GM19328 (cell line): ENCODE results near the gene KNL1.

ENCODE experiments used
- ATAC-seq: cut with Tn5 transposase; IDR thresholded peaks from one replicate; pipeline ENCODE4 v1.9.1; 2021; ENCODE audit warnings: mild to moderate bottlenecking, moderate library complexity; ENCODE audit not compliant: unreplicated experiment

Gene KNL1

GRCh38 chr15:40582726-40583246 lies 11.3 kb upstream of the KNL1 start:
- no peak for ATAC-seq

- no peak for ATAC-seq
Measured at GRCh38 chr15:40584191-40584590, 9.9 kb upstream of the KNL1 start.

DNA sequence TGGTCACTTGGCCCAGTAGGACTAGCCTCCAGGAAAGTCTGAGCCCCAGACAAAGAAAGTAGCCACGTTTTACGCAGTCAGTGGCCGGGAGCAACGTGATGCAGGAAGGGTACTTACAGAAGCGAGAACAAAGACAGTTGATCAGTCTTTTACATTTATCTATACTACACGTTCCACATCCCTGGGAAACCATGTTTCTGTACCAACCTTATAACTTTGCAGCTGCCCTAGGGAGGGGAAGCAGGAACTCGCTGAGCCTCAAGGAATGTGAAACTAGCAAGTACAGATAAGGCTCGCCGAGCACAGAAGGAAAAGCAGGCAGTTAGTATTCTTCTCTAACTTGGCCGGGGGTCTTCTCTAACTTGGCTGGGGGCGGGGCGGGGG lies 3.4 kb upstream of the KNL1 start:
- no peak for ATAC-seq

DNA sequence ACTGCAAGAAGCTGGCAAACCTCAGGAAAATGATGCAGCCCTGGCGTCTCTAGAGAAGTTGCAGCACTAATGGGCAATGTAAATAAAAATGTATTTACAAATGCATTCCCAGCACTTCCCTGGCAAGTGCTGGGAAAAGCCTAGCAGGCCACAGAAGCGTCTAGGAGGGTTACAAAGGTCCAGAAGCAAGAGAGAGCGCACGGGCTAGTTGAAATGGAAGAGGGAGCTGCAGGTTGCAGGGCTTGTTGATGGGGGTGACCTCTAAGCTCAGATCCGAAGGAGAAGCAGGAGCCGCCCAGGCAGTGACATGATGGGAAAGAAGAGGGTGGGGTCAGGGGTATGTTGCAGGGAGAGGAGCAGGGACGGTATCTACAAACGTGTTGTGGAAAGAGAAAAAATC lies 2.7 kb upstream of the KNL1 start:
- ATAC-seq, result no peak

GRCh38 chr15:40593165-40593564 lies 884 bp upstream of the KNL1 start:
- ATAC-seq, result no peak

- ATAC-seq, result peak; percentile 30
Measured at GRCh38 chr15:40594429-40594836, 384 bp downstream of the KNL1 start.

DNA sequence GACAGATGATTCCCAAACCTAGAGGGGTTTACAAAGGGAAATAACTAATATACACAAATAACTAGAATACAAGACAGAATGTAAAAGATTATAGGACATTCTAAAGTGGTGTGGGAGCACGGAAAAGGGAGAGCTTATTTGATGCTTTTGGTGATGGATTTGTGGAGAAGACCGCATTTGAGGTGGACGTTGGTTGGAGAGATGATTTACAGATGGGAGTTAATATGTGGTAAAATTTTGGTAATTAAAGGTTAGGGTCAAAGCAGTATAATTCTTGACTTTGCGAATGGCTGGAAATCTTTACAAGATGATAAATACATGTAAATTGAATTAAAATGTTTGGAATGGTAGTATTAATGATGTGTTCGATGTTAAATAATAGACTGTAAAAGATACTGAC lies 1.2 kb downstream of the KNL1 start:
- ATAC-seq, result no peak

GRCh38 chr15:40595773-40596172 lies 1.7 kb downstream of the KNL1 start:
- no peak for ATAC-seq

DNA sequence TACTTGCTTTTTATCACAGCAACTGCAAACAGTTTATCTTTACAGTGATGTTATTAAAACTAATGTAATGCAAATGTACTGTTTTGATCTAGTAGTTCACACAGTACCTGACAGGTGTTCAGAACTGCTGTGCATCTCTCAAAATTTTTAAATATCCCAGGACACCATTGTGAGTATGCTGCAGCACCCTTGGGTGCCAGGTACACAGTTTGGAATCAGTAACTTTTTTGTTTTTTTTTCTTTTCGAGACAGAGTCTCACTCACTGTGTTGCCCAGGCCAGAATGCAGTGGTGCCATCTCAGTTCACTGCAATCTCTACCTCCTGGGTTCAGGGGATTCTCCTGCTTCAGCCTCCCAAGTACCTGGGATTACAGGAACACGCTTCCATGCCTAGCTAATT lies 3.0 kb downstream of the KNL1 start:
- no peak for ATAC-seq

- ATAC-seq, result no peak
Measured at GRCh38 chr15:40598126-40598525, 4.1 kb downstream of the KNL1 start.

GRCh38 chr15:40598672-40599071 lies 4.6 kb downstream of the KNL1 start:
- ATAC-seq, result no peak

DNA sequence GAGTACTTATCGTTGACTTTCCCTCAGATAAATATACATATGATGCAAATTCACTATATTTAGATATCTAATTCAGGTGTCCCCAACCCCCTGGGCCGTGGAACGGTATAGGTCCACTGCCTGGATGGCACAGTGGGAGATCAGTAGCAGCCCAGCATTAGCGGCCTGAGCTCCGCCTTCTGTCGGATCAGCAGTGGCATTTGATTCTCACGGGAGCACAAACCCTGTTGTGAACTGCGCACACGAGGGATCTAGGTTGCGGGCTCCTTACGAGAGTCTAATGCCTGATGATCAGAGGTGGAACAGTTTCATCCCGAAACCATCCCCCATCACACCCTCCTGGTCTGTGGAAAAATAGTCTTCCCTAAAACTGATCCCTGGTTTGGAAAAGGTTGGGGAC lies 6.9 kb downstream of the KNL1 start:
- ATAC-seq, result no peak

GRCh38 chr15:40603935-40604334 lies 9.9 kb downstream of the KNL1 start:
- ATAC-seq, result no peak

GRCh38 chr15:40613080-40613479 lies 19.0 kb downstream of the KNL1 start:
- no peak for ATAC-seq

DNA sequence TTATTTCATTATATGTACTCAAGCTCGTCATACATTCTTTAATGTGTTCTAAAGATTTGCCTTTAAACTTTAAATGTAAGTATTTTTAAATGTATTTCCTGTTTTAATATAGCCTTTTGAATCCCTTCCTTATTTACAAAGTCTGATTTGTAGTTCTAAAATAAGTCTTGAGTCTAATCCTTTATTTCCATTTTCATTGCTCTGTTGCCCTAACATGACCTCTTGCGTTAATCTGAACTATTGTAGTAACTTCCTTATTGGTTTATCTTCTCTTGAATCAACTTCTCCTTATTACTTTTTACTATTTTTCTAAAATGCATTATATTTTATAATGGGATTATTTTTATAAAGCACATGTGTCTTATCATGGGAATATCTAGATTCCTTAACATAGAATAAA lies 24.0 kb downstream of the KNL1 start:
- no peak for ATAC-seq

DNA sequence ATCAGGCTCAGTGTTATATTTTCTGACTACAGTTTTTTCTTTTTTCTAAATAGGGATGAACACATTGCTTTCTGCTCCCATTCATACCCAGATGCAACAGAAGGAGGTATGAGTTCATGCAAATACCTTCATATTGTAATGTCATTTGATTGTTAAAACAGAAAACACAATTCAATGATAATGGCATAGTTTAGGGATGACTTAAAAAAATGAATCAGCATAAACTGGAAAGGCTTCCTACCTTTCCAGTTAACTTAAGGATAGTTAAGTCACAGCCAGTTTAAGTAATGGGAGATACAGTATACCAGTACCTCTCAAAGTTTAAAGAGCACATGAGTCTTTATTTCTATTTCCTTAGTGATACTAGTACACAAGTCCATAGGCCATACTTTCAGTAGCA lies 24.9 kb downstream of the KNL1 start:
- ATAC-seq, result no peak

DNA sequence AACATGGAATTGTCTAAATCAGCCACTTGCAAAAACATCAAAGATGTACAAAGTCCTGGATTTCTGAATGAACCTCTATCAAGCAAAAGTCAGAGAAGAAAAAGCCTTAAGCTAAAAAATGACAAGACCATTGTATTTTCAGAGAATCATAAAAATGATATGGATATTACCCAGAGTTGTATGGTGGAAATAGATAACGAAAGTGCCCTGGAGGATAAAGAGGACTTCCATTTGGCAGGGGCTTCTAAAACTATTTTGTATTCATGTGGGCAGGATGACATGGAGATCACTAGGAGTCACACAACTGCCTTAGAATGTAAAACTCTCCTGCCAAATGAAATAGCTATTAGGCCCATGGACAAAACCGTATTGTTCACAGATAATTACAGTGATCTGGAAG lies 29.3 kb downstream of the KNL1 start:
- no peak for ATAC-seq

GRCh38 chr15:40630313-40630712 lies 36.3 kb downstream of the KNL1 start:
- no peak for ATAC-seq

DNA sequence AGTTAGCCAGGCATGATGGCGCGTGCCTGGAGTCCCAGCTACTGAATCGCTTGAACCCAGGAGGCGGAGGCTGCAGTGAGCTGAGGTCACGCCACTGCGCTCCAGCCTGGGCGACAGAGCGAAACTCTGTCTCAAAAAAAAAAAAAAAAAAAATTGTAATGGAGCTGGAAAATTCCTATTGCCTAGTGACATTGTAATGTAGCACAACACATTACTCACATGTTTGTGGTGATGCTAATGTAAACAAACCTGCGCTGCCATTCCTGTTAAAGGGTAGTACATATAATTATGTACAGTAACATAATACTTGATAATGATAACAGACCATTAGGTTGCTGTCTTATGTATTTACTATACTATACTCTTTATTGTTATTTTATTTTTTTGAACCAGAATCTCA lies 39.1 kb downstream of the KNL1 start:
- ATAC-seq, result no peak

DNA sequence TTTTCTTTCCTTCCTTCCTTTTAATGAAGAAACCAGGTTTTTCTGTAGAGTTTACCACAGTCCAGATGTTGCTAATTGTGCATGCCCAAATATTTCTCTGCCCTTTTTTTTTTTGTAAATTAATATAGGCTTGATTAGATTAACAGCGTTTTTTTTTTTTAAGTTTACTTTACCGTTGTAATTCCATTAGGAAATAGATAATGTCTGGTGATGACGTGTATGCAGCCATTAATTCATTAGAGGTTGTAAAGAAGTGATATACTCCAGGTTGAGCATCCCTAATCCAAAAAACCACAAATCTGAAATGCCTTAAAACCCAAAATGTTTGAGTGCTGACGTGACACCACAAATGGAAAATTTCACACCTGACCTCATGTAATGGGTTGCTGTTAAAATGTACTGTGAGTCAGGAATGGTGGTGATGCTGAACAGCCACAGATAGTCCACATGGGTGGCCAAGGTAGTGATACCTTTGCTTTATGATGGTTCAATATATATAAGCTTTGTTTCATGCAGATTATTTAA lies 43.2 kb downstream of the KNL1 start:
- ATAC-seq, result no peak

DNA sequence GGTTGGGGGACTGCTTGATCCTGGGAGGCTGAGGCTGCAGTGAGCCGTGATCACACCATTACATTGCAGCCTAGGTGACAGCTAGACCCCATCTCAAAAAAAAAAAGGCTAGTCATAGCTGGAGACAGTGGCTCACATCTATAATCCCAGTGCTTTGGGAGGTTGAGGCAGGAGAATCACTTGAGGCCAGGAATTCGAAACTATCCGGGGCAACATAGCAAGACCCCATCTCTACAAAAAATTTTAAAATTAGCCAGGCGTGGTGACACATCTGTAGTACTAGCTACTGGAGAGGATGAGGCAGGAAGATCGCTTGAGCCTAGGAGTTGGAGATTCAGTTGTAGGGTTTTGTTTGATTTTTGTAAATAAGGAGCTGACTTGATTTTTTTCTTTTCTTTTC lies 45.6 kb downstream of the KNL1 start:
- ATAC-seq, result no peak

GRCh38 chr15:40647523-40647922 lies 53.5 kb downstream of the KNL1 start:
- ATAC-seq, result no peak

GRCh38 chr15:40650479-40650878 lies 56.4 kb downstream of the KNL1 start:
- ATAC-seq, result no peak

DNA sequence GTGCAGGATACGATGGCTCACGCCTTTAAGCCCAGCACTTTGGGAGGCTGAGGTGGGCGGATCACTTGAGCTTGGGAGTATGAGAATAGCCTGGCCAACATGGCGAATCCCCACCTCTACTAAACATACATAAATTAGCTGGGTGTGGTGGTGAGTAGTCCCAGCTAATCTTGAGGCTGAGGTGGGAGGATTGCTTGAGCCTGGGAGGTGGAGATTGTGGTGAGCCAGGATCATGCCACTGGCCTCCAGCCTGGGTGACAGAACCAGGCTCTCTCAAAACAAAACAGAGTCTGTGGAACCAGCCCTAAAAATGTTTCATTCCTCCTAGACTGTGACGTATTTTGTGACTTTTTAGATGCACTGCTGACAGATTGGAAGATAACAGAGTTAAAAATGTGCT lies 66.6 kb downstream of the KNL1 start:
- ATAC-seq, result no peak
